Vagina (tissue), 2 donors: Measurements from ENCODE around the gene ARSB.

Experiments
- CTCF ChIP-seq, 3 experiments: fragments of 450-650 bp in 2 of 3; fragments of 200-600 bp in 1 of 3; sonication (generic) in 1 of 3; IDR thresholded peaks; one replicate each; pipeline ENCODE4 v1.5.1; 2017 to 2019; ENCODE audit warnings: antibody characterized with exemption in 3 of 3, mild to moderate bottlenecking in 2 of 3, moderate library complexity in 2 of 3
- POLR2A ChIP-seq, 2 donors: fragments of 450-650 bp; IDR thresholded peaks; one replicate each; pipeline ENCODE4 v1.6.1; 2017; ENCODE audit warnings: antibody characterized with exemption in 2 of 2, mild to moderate bottlenecking in 2 of 2, moderate library complexity in 2 of 2

DNA sequence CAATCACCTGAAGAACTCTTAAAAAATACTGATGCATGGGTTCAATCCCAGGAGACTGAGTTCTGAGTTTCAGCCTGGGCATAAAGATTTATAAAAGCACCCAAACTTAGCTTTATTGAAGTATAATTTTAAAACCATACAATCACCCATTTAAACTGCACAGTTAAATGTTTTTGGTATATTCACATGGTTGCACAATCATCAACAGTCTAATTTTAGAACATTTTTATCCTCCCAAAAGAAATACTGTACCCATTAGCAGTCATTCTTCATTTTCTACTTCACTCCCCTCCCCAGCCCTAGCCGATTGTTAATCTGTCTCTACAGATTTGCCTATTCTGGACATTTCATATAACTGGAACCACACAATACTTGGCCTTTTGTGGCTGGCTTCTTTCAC, 141.7 kb downstream of the ARSB start:
- TF ChIP-seq CTCF (IDR thresholded peaks at IDR 0.05) = no peak
- TF ChIP-seq POLR2A (IDR thresholded peaks at IDR 0.05) = no peak
